Measurements from ENCODE around the gene TMEM263. TPM values are rescaled to one million over a fixed set of nuclear protein-coding genes. Genes with fewer than 3 reads are reported as not detected.
"Not testable (repeated sequence)": the region's sequence is repeated elsewhere in the genome, so short reads cannot be mapped to it uniquely, and the experiment has no call there.

The TMEM263 gene
- total RNA-seq, 2 experiments from 2014 or later: 28.5 to 29.6 TPM

DNA sequence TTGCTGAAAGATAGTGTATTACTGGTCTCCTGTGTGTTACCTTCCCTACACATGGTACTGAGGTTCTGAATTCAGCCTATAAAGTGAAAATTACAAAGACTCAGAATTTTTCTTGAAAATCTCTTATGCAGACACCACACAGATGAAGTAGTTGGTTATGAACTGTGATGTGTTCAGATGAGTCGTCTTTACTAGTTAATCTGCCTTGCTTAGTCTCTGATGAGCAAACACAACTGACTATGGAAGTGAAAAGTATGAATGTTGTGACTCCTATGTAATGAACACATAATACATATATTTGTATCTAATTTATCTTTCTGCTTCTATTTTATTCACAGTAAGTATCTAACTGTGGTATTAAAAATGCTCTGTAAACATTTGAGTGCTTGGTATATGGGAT lies 26.5 kb downstream of the TMEM263 start:
- no peak for DNase-seq
- H3K9me3 Mint-ChIP-seq: no peaks in the 10 kb centered on the region
- no peak overlapping the region for H3K27ac Mint-ChIP-seq
- H3K4me3 Mint-ChIP-seq: no peak overlapping the region
- peaks cover 30% of the 10 kb centered on the region for H3K36me3 Mint-ChIP-seq
- H3K4me1 Mint-ChIP-seq: peaks cover 22% of the 10 kb centered on the region
- no peak for ATAC-seq (ENCODE audit: low read depth)
- no peaks in the 10 kb centered on the region for H3K27me3 Mint-ChIP-seq
- POLR2A ChIA-PET: no interaction called here

DNA sequence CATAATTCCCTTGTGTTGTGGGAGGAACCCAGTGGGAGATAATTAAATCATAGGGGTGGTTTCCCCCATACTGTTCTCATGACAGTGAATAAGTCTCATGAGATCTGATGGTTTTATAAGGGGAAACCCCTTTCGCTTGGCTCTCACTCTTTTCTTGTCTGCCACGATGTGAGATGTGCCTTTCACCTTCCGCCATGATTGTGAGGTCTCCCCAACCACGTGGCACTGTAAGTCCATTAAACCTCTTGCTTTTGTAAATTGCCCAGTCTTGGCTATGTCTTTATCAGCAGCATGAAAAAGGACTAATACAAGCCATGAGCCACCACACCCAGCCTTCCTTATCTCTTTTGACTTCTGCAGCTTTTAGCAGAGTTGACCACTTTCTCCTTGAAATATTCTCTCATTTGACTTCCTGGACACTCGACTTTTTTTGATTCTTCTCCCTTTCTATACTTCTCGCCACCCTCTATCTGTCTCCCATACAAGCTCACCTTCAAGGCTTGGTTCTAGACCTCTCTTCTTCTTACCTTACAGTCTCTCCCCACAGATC lies 29.0 kb downstream of the TMEM263 start:
- Mint-ChIP-seq H3K27me3 (no peaks in the 10 kb centered on the region), H3K4me1 (peaks cover 24% of the 10 kb centered on the region), H3K36me3 (peaks cover 21% of the 10 kb centered on the region), H3K9me3 (no peaks in the 10 kb centered on the region), H3K4me3 (no peak overlapping the region), H3K27ac (no peak overlapping the region)
- ATAC-seq (ENCODE audit: low read depth): no peak
- POLR2A ChIA-PET: no interaction called here
- no peak for DNase-seq

DNA sequence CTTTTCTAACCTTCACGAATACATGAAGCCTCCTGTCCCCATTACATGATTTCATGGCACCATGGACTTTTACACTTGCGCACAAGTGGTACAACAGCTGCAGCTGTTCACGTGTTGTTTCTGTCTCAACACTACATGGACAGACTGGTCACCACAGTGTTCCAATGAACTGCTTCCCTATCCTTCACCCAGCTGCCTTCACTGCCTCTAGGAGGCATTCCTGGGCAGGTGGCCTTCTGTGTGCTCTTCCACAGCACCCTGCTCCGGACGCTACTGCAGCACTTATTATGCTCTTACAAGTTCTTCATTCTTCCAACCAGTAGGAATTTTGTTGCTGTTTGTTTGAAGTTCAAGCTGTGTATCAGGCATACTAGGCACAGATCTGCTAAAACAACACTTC lies 29.8 kb downstream of the TMEM263 start:
- H3K36me3 Mint-ChIP-seq: peaks cover 21% of the 10 kb centered on the region
- no peak overlapping the region for H3K27ac Mint-ChIP-seq
- no peaks in the 10 kb centered on the region for H3K27me3 Mint-ChIP-seq
- peaks cover 24% of the 10 kb centered on the region for H3K4me1 Mint-ChIP-seq
- ATAC-seq (ENCODE audit: low read depth): no peak
- no peak for DNase-seq
- H3K4me3 Mint-ChIP-seq: peak overlapping the region; percentile 20
- POLR2A ChIA-PET: no interaction called here
- H3K9me3 Mint-ChIP-seq: no peaks in the 10 kb centered on the region

DNA sequence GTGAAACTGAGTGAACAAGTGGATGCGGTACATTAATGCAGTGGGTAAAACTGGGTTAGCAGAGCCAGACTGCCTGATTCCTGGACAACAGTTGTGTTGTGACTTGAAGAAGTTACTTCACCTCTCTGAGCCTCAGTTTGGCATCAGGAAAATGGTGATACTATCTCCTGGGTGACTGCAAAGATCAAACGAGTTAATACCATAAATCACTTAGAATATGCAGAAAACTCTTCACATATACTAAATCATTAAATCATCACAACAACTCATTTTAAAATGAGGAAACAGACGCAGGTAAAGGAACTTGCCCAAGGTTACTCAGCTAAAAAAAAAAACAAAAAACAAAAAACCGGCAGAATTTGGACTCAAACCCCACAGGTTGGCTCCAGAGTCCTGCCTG lies 30.4 kb downstream of the TMEM263 start:
- H3K27ac Mint-ChIP-seq: no peak overlapping the region
- DNase-seq (no peak), ATAC-seq (ENCODE audit: low read depth) (no peak)
- H3K4me1 Mint-ChIP-seq: peaks cover 24% of the 10 kb centered on the region
- H3K9me3 Mint-ChIP-seq: no peaks in the 10 kb centered on the region
- peak overlapping the region; percentile 90 for H3K4me3 Mint-ChIP-seq
- peaks cover 21% of the 10 kb centered on the region for H3K36me3 Mint-ChIP-seq
- POLR2A ChIA-PET: interaction anchor here (2.1 kb wide), 1 partner anchor 30 kb away, joined by 11 read pairs; the partner anchor contains the start of gene TMEM263
- no peaks in the 10 kb centered on the region for H3K27me3 Mint-ChIP-seq

DNA sequence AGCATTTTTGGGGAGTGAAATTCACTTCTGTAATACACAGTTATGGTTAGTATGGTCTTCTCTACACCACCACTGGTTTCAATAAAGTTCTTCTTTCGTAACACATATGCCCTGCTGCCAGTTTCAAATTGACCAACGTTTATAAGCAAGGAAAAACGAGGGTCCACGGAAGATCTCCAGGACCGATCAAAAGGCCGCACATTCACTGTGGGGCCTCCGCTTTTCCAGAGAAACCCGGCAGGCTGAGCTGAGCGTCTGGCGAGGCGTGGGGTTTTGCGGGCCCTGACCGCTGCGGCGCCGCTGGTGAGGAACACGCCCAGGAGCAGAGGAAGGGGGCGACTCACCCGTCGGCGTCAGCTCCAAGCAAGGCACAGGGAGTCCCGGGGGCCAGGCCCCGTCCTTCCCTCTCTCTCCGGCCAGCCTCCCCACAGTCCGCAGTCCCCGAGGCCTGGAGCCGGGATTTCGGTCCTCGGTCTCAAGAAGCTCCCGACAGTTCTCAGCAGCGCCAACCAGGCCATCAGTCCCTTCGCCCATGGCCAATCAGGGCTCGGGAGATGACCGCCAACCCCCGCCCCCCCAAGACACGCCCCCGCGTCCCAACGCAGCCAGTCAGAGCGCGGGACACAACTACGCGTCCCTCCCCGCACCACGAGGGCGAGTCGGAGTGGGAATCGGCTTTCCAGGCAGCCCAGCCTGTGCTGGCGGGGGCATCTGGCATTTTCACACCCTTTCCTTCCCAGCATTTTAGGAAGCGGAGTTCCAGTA lies 31.1 kb downstream of the TMEM263 start, which contains the start of gene MTERF2:
Gene MTERF2, minus strand, starts transcription at position 522 of the 765 bp plus-strand sequence. CDS start 8,432 bp downstream, outside the sequence.
- Mint-ChIP-seq H3K27ac (peak within 1 kb of the TSS; percentile 82), H3K27me3 (no peaks in the 10 kb centered on the region)

DNA sequence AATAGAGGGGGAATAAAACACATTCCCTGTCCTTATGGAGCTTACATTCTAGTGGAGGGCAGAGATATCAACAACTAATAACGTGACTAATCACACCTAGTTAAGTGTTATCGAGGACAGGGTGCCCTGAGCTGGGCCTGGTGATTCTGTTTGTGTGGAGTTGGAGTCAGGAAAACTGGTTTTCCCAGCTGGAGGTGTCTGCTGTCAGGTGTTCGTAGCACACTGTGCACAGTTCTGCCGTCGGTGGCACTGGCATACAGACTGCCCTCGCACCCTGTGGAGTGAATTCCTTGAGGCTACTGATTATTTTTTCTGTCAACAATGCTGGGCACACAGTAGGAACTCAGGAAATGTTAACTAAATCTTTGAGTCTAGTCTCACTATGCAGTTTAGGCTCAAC lies 32.1 kb downstream of the TMEM263 start:
- H3K36me3 Mint-ChIP-seq: peaks cover 21% of the 10 kb centered on the region
- H3K27ac Mint-ChIP-seq: no peak overlapping the region
- no peaks in the 10 kb centered on the region for H3K27me3 Mint-ChIP-seq
- H3K4me1 Mint-ChIP-seq: peaks cover 24% of the 10 kb centered on the region
- peak overlapping the region; percentile 90 for H3K4me3 Mint-ChIP-seq
- POLR2A ChIA-PET: interaction anchor here (2.1 kb wide), 1 partner anchor 32 kb away, joined by 11 read pairs; the partner anchor contains the start of gene TMEM263
- no peaks in the 10 kb centered on the region for H3K9me3 Mint-ChIP-seq
- no peak for DNase-seq
- no peak for ATAC-seq (ENCODE audit: low read depth)

More for the DNA sequence above, 31.1 kb downstream of the TMEM263 start, which contains the start of gene MTERF2:
- no peaks in the 10 kb centered on the region for H3K9me3 Mint-ChIP-seq
- H3K4me1 Mint-ChIP-seq: peaks cover 24% of the 10 kb centered on the region
- peak within 1 kb of the TSS; percentile 90 for H3K4me3 Mint-ChIP-seq
- DNase-seq (peak; percentile 81), ATAC-seq (ENCODE audit: low read depth) (peak; percentile 98)
- POLR2A ChIA-PET: interaction anchor here (2.1 kb wide), 1 partner anchor 31 kb away, joined by 11 read pairs; the partner anchor contains the start of gene TMEM263
- H3K36me3 Mint-ChIP-seq: peaks cover 21% of the 10 kb centered on the region

DNA sequence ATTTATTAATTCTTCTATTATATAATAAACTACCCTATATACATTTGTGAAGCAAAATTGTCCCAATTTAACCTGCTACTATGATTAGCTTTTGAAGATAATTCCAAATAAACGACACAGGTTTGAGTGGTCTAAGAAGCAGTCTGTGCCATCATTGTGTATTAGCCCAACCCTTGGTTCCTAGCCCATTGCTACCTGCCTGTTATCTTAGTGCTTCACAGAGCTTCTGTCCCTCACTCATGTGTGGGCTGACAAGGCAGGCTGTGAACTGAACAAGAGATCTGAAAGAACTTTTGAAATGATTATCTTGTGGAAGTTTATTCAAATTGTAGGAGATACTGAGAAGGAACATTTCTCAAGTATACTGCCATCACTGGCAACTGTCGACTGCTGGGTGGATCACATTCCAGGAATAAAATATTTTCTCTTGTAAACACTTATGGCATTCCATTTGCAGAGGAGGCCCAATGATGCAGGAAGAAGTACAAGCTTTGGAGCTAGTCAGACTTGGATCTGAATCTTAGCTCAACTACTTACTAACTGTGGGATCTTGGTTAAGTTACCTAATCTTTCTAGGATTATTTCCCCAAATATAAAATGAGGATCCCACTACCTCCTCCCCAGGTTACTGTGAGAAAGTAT lies 39.0 kb downstream of the TMEM263 start:
- ATAC-seq (ENCODE audit: low read depth) (no peak), DNase-seq (no peak)
- Mint-ChIP-seq H3K4me3 (no peak overlapping the region), H3K36me3 (peaks cover 6% of the 10 kb centered on the region), H3K9me3 (no peaks in the 10 kb centered on the region), H3K27me3 (no peaks in the 10 kb centered on the region), H3K4me1 (no peaks in the 10 kb centered on the region), H3K27ac (no peak overlapping the region)
- POLR2A ChIA-PET: no interaction called here

DNA sequence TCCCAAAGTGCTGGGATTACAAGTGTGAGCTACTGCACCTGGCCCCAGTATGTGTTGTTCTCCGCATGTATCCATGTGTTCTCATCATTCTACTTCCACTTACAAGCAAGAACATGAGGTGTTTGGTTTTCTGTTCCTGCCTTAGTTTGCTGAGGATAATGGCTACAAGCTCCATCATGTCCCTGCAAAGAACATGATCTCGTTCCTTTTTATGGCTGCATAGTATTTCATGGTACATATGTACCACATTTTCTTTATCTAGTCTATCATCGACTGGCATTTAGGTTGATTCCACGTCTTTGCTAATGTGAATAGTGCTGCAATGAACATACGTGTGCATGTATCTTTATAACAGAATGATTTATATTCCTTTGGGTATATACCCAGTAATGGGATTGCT lies 40.4 kb downstream of the TMEM263 start:
- DNase-seq; ATAC-seq (ENCODE audit: low read depth); H3K9me3 Mint-ChIP-seq; POLR2A ChIA-PET; H3K4me1 Mint-ChIP-seq; H3K36me3 Mint-ChIP-seq; H3K4me3 Mint-ChIP-seq; H3K27me3 Mint-ChIP-seq; H3K27ac Mint-ChIP-seq: not testable (repeated sequence)

DNA sequence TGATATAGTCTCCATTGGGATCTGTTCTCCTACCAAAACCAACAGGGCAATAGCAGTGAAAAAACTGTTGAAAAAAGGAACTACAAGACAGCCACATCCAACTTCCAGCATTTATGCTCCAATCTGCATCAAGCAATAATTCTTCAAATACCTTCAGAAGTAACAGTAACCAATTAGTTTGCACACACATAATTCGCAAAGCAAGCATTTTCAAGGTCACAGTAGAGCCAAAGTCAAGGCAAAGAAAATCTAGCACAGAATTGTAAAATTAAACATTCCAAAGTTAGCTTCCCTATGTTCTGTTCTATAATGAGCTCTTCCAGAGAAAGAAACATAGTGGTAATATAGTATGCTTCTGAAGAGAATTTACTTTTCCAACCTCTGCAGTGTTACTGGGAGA lies 42.2 kb downstream of the TMEM263 start:
- no peak for ATAC-seq (ENCODE audit: low read depth)
- Mint-ChIP-seq H3K36me3 (peaks cover 9% of the 10 kb centered on the region), H3K4me3 (no peak overlapping the region), H3K27me3 (no peaks in the 10 kb centered on the region), H3K4me1 (peaks cover 1% of the 10 kb centered on the region), H3K27ac (no peak overlapping the region), H3K9me3 (no peaks in the 10 kb centered on the region)
- POLR2A ChIA-PET: no interaction called here
- DNase-seq: no peak

DNA sequence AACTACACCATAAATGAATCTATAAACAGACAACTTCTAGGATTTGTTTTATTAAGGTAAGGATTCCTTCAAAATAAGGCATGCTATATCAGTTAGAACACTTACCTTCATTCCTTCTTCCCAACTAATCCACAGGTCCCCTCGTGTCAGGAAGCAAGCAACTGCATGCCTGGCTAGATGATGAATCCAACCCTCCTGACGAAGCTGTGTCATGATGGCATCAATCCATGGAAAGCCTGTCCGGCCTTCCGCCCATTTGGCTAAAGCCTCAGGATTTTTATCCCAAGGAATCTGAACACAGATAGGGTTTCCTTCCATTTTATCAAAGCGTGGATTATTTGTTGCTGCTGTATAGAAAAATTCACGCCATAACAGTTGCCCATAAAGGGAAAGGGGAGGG lies 43.7 kb downstream of the TMEM263 start:
- Mint-ChIP-seq H3K4me1 (peaks cover 1% of the 10 kb centered on the region), H3K4me3 (no peak overlapping the region), H3K27ac (no peak overlapping the region), H3K9me3 (no peaks in the 10 kb centered on the region), H3K36me3 (peaks cover 9% of the 10 kb centered on the region), H3K27me3 (no peaks in the 10 kb centered on the region)
- no peak for DNase-seq
- POLR2A ChIA-PET: no interaction called here
- ATAC-seq (ENCODE audit: low read depth): no peak

DNA sequence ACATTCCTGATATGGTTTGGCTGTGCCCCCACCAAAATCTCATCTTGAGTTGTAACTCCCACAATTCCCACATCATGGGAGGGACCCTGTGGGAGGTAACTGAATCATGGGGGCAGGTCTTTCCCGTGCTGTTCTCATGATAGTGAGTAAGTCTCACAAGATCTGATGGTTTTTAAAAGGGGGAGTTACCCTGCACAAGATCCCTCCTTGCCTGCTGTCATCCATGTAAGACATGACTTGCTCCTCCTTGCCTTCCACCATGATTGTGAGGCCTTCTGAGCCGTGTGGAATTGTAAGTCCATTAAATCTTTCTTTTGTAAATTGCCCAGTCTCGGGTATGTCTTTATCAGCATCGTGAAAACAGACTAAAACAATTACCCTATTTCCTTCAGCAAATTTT lies 47.0 kb downstream of the TMEM263 start:
- ATAC-seq (ENCODE audit: low read depth); DNase-seq; H3K36me3 Mint-ChIP-seq; H3K27me3 Mint-ChIP-seq; H3K4me3 Mint-ChIP-seq; POLR2A ChIA-PET; H3K9me3 Mint-ChIP-seq; H3K4me1 Mint-ChIP-seq; H3K27ac Mint-ChIP-seq: not testable (repeated sequence)

DNA sequence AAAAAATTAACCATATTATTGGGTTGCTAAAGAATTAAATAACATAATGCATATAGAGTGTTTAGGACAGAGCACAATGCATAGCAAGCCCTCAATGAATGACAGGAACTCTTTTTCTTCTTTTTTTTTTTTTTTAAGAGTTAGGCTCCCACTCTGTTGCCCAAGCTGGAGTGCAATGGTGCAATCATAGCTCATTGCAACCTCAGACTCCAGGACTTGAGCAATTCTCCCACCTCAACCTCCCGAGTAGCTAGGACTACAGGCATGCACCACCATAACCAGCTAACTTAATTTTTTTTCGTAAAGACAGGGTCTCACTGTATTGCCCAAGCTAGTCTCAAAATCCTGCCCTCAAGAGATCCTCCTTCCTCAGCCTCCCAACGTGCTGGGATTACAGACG lies 51.7 kb downstream of the TMEM263 start:
- Mint-ChIP-seq H3K27ac (no peak overlapping the region), H3K27me3 (no peaks in the 10 kb centered on the region), H3K9me3 (no peaks in the 10 kb centered on the region), H3K4me1 (no peaks in the 10 kb centered on the region), H3K4me3 (no peak overlapping the region), H3K36me3 (peaks cover 5% of the 10 kb centered on the region)
- ATAC-seq (ENCODE audit: low read depth) (no peak), DNase-seq (no peak)
- POLR2A ChIA-PET: no interaction called here

DNA sequence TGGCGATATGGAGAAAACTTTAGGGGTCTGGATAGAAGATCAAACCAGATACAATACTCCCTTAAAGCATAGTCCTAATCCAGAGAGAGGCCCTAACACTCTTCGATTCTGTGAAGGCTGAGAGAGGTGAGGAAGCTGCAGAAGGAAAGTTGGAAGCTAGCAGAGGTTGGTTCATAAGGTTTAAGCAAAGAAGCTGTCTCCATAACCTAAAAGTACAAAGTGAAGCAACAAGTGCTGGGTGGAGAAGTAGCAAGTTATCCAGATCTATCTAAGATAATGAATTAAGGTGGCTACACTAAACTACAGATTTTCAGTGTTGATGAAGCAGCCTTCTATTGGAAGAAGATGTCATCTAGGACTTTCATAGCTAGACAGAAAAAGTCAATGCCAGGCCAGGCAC lies 55.8 kb downstream of the TMEM263 start:
- Mint-ChIP-seq H3K4me3 (no peak overlapping the region), H3K36me3 (peaks cover 2% of the 10 kb centered on the region), H3K27me3 (no peaks in the 10 kb centered on the region), H3K9me3 (no peaks in the 10 kb centered on the region), H3K4me1 (peaks cover 3% of the 10 kb centered on the region), H3K27ac (no peak overlapping the region)
- no peak for ATAC-seq (ENCODE audit: low read depth)
- no peak for DNase-seq
- POLR2A ChIA-PET: no interaction called here

Data from activated naive CD8-positive, alpha-beta T cell treated with anti-CD3 and anti-CD28 coated beads, Interleukin-2, amount 10 ng/mL, durations not matched to agents 7 days and 5 days (primary cell).